GOT3 (cell line): ENCODE measurements around the gene RAB43.
"Not testable (repeated sequence)": the region's sequence is repeated elsewhere in the genome, so short reads cannot be mapped to it uniquely, and the experiment has no call there.

ENCODE experiments used
- DNase-seq: peaks from one replicate; lab custom pipeline; 2025; ENCODE audit warnings: mixed read lengths; lab: John Stamatoyannopoulos, UW

The RAB43 gene

GRCh38 chr3:129088312-129088711, 33.3 kb downstream of the RAB43 start:
- DNase-seq: not testable (repeated sequence)

- DNase-seq: not testable (repeated sequence)
Measured at GRCh38 chr3:129087904-129088303, 33.7 kb downstream of the RAB43 start.

GRCh38 chr3:129087138-129087702, 34.4 kb downstream of the RAB43 start:
- DNase-seq: no peak

GRCh38 chr3:129085818-129086217, 35.8 kb downstream of the RAB43 start:
- no peak for DNase-seq

GRCh38 chr3:129085165-129085715, 36.4 kb downstream of the RAB43 start:
- no peak for DNase-seq

- DNase-seq: no peak
Measured at GRCh38 chr3:129084501-129084900, 37.1 kb downstream of the RAB43 start.

GRCh38 chr3:129082026-129082425, 39.6 kb downstream of the RAB43 start:
- DNase-seq: no peak

GRCh38 chr3:129081503-129081902, 40.1 kb downstream of the RAB43 start:
- DNase-seq: no peak

GRCh38 chr3:129078510-129078909, 43.1 kb downstream of the RAB43 start:
- no peak for DNase-seq

GRCh38 chr3:129077222-129077621, 44.4 kb downstream of the RAB43 start:
- DNase-seq: no peak

- no peak for DNase-seq
Measured at GRCh38 chr3:129070086-129070885, 51.3 kb downstream of the RAB43 start.

- not testable (repeated sequence) for DNase-seq
Measured at GRCh38 chr3:129069313-129070085, 52.1 kb downstream of the RAB43 start.

- DNase-seq: no peak
Measured at GRCh38 chr3:129068291-129068886, 53.2 kb downstream of the RAB43 start.

GRCh38 chr3:129067719-129068118, 53.9 kb downstream of the RAB43 start:
- not testable (repeated sequence) for DNase-seq

GRCh38 chr3:129065720-129066073, 55.9 kb downstream of the RAB43 start:
- DNase-seq: no peak

- no peak for DNase-seq
Measured at GRCh38 chr3:129065016-129065719, 56.4 kb downstream of the RAB43 start.

- DNase-seq: no peak
Measured at GRCh38 chr3:129063841-129064482, 57.6 kb downstream of the RAB43 start.

GRCh38 chr3:129063091-129063640, 58.4 kb downstream of the RAB43 start:
- no peak for DNase-seq

GRCh38 chr3:129061888-129062834, 59.4 kb downstream of the RAB43 start:
- no peak for DNase-seq
